Ramos (cell line): ENCODE results near the gene CDH3.

Experiments
- in situ Hi-C: fragments of 300-500 bp; cut with MboI; formaldehyde crosslinking; loops from one replicate; pipeline ENCODE4 v1.14.3; 2022; ENCODE audit warnings: low sequenced_read_pairs; ENCODE audit not compliant: unreplicated experiment

The CDH3 gene

DNA sequence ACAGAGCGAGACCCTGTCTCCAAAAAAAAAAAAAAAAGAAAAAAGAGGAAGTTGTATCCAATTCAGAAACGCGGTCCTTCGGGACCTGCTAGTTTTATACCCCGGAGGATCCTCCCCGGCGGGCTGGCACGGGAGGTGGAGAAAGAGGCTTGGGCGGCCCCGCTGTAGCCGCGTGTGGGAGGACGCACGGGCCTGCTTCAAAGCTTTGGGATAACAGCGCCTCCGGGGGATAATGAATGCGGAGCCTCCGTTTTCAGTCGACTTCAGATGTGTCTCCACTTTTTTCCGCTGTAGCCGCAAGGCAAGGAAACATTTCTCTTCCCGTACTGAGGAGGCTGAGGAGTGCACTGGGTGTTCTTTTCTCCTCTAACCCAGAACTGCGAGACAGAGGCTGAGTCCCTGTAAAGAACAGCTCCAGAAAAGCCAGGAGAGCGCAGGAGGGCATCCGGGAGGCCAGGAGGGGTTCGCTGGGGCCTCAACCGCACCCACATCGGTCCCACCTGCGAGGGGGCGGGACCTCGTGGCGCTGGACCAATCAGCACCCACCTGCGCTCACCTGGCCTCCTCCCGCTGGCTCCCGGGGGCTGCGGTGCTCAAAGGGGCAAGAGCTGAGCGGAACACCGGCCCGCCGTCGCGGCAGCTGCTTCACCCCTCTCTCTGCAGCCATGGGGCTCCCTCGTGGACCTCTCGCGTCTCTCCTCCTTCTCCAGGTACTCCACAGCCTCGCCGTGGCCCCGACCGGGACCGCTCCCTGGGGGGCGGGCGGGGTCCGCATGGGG is at the start of gene CDH3:
Gene CDH3 (plus strand): TSS at position 596 of the 779 bp plus-strand sequence. CDS start 70 bp downstream, at position 666.
- in situ Hi-C loops: no loop called here

DNA sequence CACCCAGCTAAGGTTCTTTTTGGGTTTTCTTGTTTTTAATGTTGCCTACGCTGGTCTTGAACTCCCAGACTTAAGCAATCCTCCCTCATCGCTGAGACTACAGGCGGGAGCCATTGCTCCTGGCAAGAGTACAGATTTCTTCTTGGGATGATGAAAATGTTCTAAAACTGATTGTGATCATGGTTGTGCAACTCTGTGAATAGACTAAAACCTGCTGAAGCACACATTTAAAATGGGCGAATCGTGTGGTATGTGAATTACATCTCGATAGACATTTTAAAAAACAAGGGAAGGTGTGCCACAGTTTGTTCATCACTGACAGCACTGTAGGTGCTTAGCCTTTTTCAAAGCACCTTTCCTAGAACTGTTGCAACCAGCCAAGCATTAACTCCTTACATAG is 48.8 kb upstream of the CDH3 start:
- in situ Hi-C loops: no loop called here

DNA sequence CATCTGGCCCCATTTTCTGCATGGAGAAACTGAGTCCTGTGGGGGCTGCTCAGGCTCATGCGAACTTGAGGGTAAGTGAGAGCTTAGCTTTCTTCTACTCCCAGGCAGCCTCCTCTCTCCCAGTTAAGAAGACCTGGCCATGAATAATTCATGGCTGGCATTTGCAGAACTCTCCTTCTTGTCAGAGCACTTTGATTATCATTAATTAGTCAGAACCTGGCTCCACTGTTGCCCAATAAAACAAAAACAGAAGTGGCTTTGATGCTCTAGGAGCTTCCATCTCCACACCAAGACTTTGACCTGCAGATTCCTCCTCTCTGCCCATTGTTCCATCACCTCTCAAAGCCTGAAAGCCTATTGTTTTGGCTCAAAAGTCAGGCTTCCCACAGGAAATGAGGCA is 45.5 kb upstream of the CDH3 start:
- in situ Hi-C loops: no loop called here

- in situ Hi-C loops: no loop called here
These were observed 39.4 kb upstream of the CDH3 start for GRCh38 chr16:68605746-68606145.

DNA sequence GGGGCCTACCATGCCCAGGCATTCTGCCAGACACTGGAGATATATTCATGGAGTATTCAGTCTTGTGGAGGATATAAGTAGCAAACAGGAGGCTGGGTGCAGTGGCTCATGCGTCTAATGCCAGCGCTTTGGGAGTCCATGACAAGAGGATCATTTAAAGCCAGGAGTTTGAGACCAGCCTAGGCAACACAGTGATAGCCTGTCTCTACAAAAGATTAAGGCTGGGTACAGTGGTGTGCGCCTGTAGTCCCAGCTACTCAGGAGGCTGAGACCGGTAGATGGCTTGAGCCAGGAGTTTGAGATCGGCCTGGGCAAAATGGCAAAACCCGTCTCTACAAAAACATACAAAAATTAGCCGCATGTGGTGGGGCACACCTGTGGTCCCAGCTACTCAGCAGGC is 37.7 kb upstream of the CDH3 start:
- in situ Hi-C loops: no loop called here

DNA sequence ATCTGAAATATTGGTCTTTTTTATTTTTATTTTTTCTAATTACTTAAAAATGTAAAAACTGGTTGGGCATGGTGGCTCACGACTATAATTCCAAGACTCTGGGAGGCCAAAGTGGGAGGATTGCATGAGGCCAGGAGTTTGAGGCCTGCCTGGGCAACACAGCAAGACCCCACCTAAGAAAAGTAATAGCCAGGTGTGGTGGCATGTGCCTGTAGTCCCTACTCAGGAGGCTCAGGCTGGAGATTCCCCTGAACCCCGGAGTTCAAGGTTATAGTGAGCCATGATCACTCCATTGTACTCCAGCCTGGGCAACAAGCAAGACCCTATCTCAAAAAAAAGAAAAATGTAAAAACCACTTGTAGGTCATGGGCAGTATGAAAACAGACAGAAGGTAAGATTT is 36.8 kb upstream of the CDH3 start:
- in situ Hi-C loops: no loop called here

GRCh38 chr16:68612996-68613395 is 32.1 kb upstream of the CDH3 start:
- in situ Hi-C loops: no loop called here

- in situ Hi-C loops: no loop called here
These were observed 27.4 kb upstream of the CDH3 start for GRCh38 chr16:68617734-68618133.

DNA sequence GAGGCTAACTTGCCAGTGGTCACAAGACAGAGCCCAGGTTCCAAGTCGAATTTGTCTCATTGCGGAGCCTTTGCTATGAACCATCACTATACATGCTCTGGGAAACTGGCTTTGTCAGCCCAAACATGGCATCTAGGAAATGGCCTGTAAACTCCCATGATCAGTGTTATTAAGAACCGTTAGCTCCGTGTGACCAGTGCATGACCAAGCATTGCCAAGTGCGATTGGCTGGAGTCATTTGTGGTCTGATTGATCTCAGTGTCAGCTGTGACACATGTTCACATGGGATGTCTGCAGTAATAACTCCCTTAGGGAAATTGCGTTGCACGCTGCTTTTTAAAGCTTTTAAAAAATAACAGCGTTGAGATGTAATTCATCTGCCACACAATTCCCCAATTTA is 18.6 kb upstream of the CDH3 start:
- in situ Hi-C loops: no loop called here

- in situ Hi-C loops: no loop called here
These were observed 17.1 kb upstream of the CDH3 start for GRCh38 chr16:68627951-68628425.

DNA sequence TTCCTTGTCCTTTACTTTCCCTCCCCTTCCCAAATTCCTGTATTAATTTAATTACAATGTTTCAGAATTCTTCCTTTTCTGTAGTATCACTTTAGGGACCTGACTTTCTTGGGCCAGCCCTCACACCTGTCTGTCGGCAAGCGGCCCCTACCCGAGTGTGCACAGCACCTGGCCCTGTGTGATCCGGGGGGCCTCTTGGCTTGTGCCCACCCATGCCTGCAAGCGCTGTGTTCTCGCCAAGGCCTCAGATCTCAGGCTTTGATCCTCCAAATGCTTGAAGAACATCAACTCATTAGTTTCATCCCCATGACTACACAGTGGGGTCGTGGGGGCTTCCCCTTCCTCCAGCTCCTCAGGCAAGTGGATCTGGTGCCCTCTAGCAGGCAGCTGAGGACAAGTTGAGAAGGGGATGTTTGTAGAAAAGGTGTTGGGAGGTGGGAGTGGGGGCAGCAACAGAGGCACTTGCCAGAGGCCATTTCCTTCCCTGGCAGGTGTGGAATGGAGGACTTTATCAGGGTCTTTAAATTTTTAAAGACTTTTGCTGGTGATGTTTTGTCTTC is 15.7 kb upstream of the CDH3 start:
- in situ Hi-C loops: no loop called here

GRCh38 chr16:68636064-68636560 is 9.0 kb upstream of the CDH3 start:
- in situ Hi-C loops: no loop called here

- in situ Hi-C loops: no loop called here
These were observed 8.3 kb upstream of the CDH3 start for GRCh38 chr16:68636818-68637217.

- in situ Hi-C loops: no loop called here
These were observed 4.1 kb upstream of the CDH3 start for GRCh38 chr16:68640972-68641371.

- in situ Hi-C loops: no loop called here
These were observed 3.1 kb upstream of the CDH3 start for GRCh38 chr16:68642047-68642435.

GRCh38 chr16:68642436-68643101 is 2.5 kb upstream of the CDH3 start:
- in situ Hi-C loops: no loop called here

- in situ Hi-C loops: no loop called here
These were observed 1.9 kb upstream of the CDH3 start for GRCh38 chr16:68643227-68643626.

GRCh38 chr16:68643847-68644246 is 1.3 kb upstream of the CDH3 start:
- in situ Hi-C loops: no loop called here

GRCh38 chr16:68644296-68644695 is 814 bp upstream of the CDH3 start:
- in situ Hi-C loops: no loop called here

DNA sequence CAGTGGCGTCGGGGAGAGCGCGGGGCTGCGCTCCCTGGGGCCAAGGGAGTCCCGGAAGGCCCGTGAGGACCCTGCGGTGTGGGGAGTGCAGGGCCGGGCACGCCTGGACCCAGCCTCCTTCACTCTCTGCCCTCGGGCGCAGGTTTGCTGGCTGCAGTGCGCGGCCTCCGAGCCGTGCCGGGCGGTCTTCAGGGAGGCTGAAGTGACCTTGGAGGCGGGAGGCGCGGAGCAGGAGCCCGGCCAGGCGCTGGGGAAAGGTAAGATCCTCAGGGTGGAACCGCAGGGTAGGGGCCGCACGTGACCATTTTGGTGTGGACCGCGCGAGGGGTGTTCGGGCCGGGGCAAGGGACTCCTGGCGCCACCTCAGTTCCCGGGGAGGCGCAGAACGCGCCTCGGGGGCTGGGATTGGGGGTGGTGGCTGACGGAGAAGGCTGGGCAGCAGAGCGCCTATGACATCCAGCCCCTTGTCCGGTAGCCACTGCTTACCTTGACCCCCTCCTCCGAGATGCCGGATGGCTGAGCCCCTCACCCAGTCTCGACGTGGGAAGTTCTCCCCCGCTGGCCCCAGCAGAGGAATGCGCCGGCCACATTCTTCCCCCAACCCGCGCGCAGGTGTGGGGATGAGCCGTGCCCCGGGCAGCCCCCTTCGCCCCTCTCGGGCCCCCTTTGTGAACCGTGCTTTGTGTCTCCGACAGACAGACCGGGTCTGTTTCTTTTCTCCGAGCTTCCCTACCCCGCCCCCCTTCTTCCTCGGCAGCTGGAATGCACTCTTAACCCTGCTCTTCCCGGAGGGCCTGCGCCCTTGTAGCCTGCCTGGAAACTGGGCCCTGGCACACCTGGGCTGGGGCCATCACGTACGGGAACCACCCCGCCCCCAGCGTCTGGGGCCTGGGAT is 631 bp downstream of the CDH3 start:
- in situ Hi-C loops: no loop called here
